Astrocyte (in vitro differentiated cells and primary cell): ENCODE measurements around the gene QRICH1. TPM values are rescaled to one million over a fixed set of nuclear protein-coding genes. Genes with fewer than 3 reads are reported as not detected.

Source experiments
- DNase-seq: peaks from one replicate; pipeline ENCODE4 v3.0.0-alpha.2; 2010; ENCODE audit warnings: low read depth
- FAIRE-seq: peaks from 2 replicates; lab custom pipeline; 2011; peaks lifted over from hg19 to GRCh38; lab: Jason Lieb, UNC
- H2AFZ ChIP-seq: 2 replicates; pipeline ENCODE4 v1.6.0; 2012; ENCODE audit warnings: low read depth, low read length, inconsistent platforms
- H3K27ac ChIP-seq: 2 replicates; pipeline ENCODE4 v1.5.1; 2011; ENCODE audit warnings: low read depth, low read length, inconsistent platforms
- H3K27me3 ChIP-seq: 2 replicates; pipeline ENCODE4 v1.6.0; 2011; ENCODE audit warnings: low read length, inconsistent platforms; ENCODE audit not compliant: insufficient read depth
- H3K36me3 ChIP-seq: 2 replicates; pipeline ENCODE4 v1.5.1; 2011; ENCODE audit warnings: low read length, inconsistent platforms; ENCODE audit not compliant: insufficient read depth
- H3K4me1 ChIP-seq: 2 replicates; pipeline ENCODE4 v1.5.1; 2011; ENCODE audit warnings: low read length, inconsistent platforms; ENCODE audit not compliant: insufficient read depth
- H3K4me2 ChIP-seq: 2 replicates; pipeline ENCODE4 v1.6.0; 2012; ENCODE audit warnings: low read length, inconsistent platforms
- H3K4me3 ChIP-seq: 2 replicates; pipeline ENCODE4 v1.5.1; 2011; ENCODE audit warnings: low read depth, mild to moderate bottlenecking, low read length, inconsistent platforms; ENCODE audit not compliant: insufficient read depth
- H3K79me2 ChIP-seq: 2 replicates; pipeline ENCODE4 v1.6.0; 2012; ENCODE audit warnings: mild to moderate bottlenecking, low read length, inconsistent platforms; ENCODE audit not compliant: insufficient read depth
- H3K9ac ChIP-seq: 2 replicates; pipeline ENCODE4 v1.6.0; 2012; ENCODE audit warnings: mild to moderate bottlenecking, low read length, inconsistent platforms
- H3K9me3 ChIP-seq: 2 replicates; pipeline ENCODE4 v1.5.1; 2012; ENCODE audit warnings: low read depth, mild to moderate bottlenecking, low read length, inconsistent platforms; ENCODE audit not compliant: insufficient read depth
- H4K20me1 ChIP-seq: 2 replicates; pipeline ENCODE4 v1.6.0; 2012; ENCODE audit warnings: low read length, inconsistent platforms; ENCODE audit not compliant: insufficient read depth
- H3K27ac Mint-ChIP-seq: one replicate; pipeline ENCODE4 v1.8.0; 2021; ENCODE audit warnings: mild to moderate bottlenecking, mixed read lengths; ENCODE audit not compliant: unreplicated experiment
- H3K27me3 Mint-ChIP-seq: one replicate; pipeline ENCODE4 v1.8.0; 2021; ENCODE audit warnings: low read depth, mixed read lengths; ENCODE audit not compliant: unreplicated experiment
- H3K36me3 Mint-ChIP-seq: one replicate; pipeline ENCODE4 v1.8.0; 2021; ENCODE audit warnings: low read depth, mixed read lengths; ENCODE audit not compliant: unreplicated experiment
- H3K4me1 Mint-ChIP-seq: one replicate; pipeline ENCODE4 v1.8.0; 2021; ENCODE audit warnings: low read depth, mixed read lengths; ENCODE audit not compliant: unreplicated experiment
- H3K4me3 Mint-ChIP-seq: one replicate; pipeline ENCODE4 v1.8.0; 2021; ENCODE audit warnings: mild to moderate bottlenecking, moderate library complexity, mixed read lengths; ENCODE audit not compliant: unreplicated experiment
- H3K9me3 Mint-ChIP-seq: one replicate; pipeline ENCODE4 v1.8.0; 2021; ENCODE audit warnings: mild to moderate bottlenecking, mixed read lengths; ENCODE audit not compliant: unreplicated experiment
- CTCF ChIP-seq: IDR thresholded peaks from 2 replicates; pipeline ENCODE4 v1.5.1; 2011; ENCODE audit warnings: low read depth, mild to moderate bottlenecking, inconsistent platforms, low read length, moderate library complexity; ENCODE audit not compliant: insufficient read depth
- EZH2 ChIP-seq: IDR thresholded peaks from 2 replicates; pipeline ENCODE4 v1.6.1; 2012; ENCODE audit warnings: mild to moderate bottlenecking, low read length, inconsistent platforms; ENCODE audit not compliant: insufficient read depth
- total RNA-seq: library from RNA; stranded (reverse); gene quantifications from 2 replicates; pipeline ENCODE4 v1.2.1, GENCODE V29; 2021

The QRICH1 gene
- total RNA-seq, 1 donor from 2014 or later = 119 TPM

GRCh38 chr3:48983096-48983495 lies 110.8 kb downstream of the QRICH1 start:
- peaks cover 9% of the 10 kb centered on the region for H3K4me1 Mint-ChIP-seq
- TF ChIP-seq CTCF (no peak), EZH2 (no peak)
- H3K27me3 Mint-ChIP-seq = no peaks in the 10 kb centered on the region
- H3K27me3 ChIP-seq = no peaks in the 10 kb centered on the region
- no peaks in the 10 kb centered on the region for H3K79me2 ChIP-seq
- H3K36me3 ChIP-seq = peaks cover 36% of the 10 kb centered on the region
- no peak overlapping the region for H2AFZ ChIP-seq
- DNase-seq = no peak
- no peak overlapping the region for H3K27ac ChIP-seq
- no peak overlapping the region for H3K4me2 ChIP-seq
- no peaks in the 10 kb centered on the region for H3K9me3 ChIP-seq
- no peaks in the 10 kb centered on the region for H3K9me3 Mint-ChIP-seq
- H3K9ac ChIP-seq = no peak overlapping the region
- no peak overlapping the region for H3K4me3 ChIP-seq
- no peak overlapping the region for H3K4me3 Mint-ChIP-seq
- H3K27ac Mint-ChIP-seq = no peak overlapping the region
- peaks cover 28% of the 10 kb centered on the region for H3K36me3 Mint-ChIP-seq
- no peaks in the 10 kb centered on the region for H3K4me1 ChIP-seq
- FAIRE-seq = no peak
- H4K20me1 ChIP-seq = peaks cover 19% of the 10 kb centered on the region

GRCh38 chr3:48982686-48983085 lies 111.2 kb downstream of the QRICH1 start:
- H3K36me3 ChIP-seq = peaks cover 40% of the 10 kb centered on the region
- FAIRE-seq = no peak
- H3K79me2 ChIP-seq = no peaks in the 10 kb centered on the region
- no peak for TF ChIP-seq EZH2
- no peak for TF ChIP-seq CTCF
- Mint-ChIP-seq H3K27ac (no peak overlapping the region), H3K36me3 (peaks cover 28% of the 10 kb centered on the region), H3K9me3 (no peaks in the 10 kb centered on the region), H3K4me1 (peaks cover 7% of the 10 kb centered on the region), H3K4me3 (no peak overlapping the region), H3K27me3 (no peaks in the 10 kb centered on the region)
- H4K20me1 ChIP-seq = peaks cover 19% of the 10 kb centered on the region
- no peak overlapping the region for H3K9ac ChIP-seq
- H3K4me1 ChIP-seq = no peaks in the 10 kb centered on the region
- H3K4me3 ChIP-seq = no peak overlapping the region
- no peak overlapping the region for H3K27ac ChIP-seq
- no peak overlapping the region for H2AFZ ChIP-seq
- H3K4me2 ChIP-seq = no peak overlapping the region
- H3K27me3 ChIP-seq = no peaks in the 10 kb centered on the region
- H3K9me3 ChIP-seq = no peaks in the 10 kb centered on the region
- DNase-seq = no peak

GRCh38 chr3:48982016-48982415 lies 111.9 kb downstream of the QRICH1 start:
- H3K79me2 ChIP-seq = no peaks in the 10 kb centered on the region
- H3K36me3 Mint-ChIP-seq = peaks cover 28% of the 10 kb centered on the region
- TF ChIP-seq EZH2 (no peak), CTCF (no peak)
- H3K9me3 Mint-ChIP-seq = no peaks in the 10 kb centered on the region
- H3K4me1 Mint-ChIP-seq = peaks cover 7% of the 10 kb centered on the region
- no peaks in the 10 kb centered on the region for H3K27me3 Mint-ChIP-seq
- peaks cover 43% of the 10 kb centered on the region for H3K36me3 ChIP-seq
- no peak overlapping the region for H3K27ac Mint-ChIP-seq
- no peaks in the 10 kb centered on the region for H3K4me1 ChIP-seq
- no peak overlapping the region for H3K4me3 ChIP-seq
- no peak overlapping the region for H3K27ac ChIP-seq
- no peaks in the 10 kb centered on the region for H3K9me3 ChIP-seq
- H3K4me2 ChIP-seq = no peak overlapping the region
- H3K4me3 Mint-ChIP-seq = no peak overlapping the region
- H4K20me1 ChIP-seq = peaks cover 19% of the 10 kb centered on the region
- FAIRE-seq (no peak), DNase-seq (no peak)
- no peaks in the 10 kb centered on the region for H3K27me3 ChIP-seq
- H3K9ac ChIP-seq = no peak overlapping the region
- no peak overlapping the region for H2AFZ ChIP-seq
